GM10248 (cell line): ENCODE results near the gene WDFY4.

Experiments
- CTCF ChIA-PET: fragments of 300-600 bp; sonication (Branson Sonifier 250); formaldehyde crosslinking; extraction: SDS; loops from one replicate; lab custom pipeline; 2021; ENCODE audit warnings: antibody characterized with exemption; lab: Yijun Ruan, JAX
- POLR2A ChIA-PET: fragments of 350-650 bp; sonication (Branson Sonifier 250); formaldehyde crosslinking; extraction: SDS; loops from one replicate; lab custom pipeline; 2020; ENCODE audit warnings: antibody characterized with exemption; lab: Yijun Ruan, JAX
- DNase-seq: peaks from one replicate; pipeline ENCODE4 v3.0.0; 2012; ENCODE audit errors: extremely low spot score
- TF ChIP-seq, protein P1 (sequence below): IDR thresholded peaks from 2 replicates; pipeline ENCODE4 v1.5.1; 2012; ENCODE audit warnings: mild to moderate bottlenecking, low read depth; ENCODE audit errors: extremely low read depth, missing control alignments, control extremely low read depth

The WDFY4 gene

DNA sequence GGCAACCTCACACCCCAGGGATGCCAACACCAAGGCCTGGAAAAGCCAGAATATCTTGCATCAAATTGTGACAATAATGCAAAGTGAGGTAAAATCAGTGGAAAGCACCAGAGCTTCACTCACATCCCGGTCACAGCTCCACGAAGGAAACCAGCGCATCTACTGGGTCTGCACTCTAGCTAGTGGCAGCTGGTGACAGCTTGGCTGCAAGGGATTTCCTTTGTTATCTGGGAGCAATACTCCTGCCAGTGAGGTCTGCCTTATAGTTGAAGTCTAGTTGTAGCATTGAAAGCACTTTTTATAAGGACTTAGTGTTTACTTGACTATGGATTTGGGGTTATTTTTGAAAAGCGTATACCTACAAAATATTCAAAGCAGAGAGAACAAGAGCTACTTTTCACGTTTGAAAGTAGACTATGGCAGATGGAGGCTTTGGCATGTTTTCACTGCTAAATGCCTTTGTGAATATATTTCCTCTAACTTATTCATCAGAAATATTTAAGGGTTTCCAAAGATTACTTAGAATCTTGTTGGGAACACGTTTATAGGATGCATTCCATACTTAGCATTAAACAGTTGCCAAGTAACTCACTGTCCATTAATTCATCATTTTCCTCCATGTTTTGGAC is 26.1 kb downstream of the WDFY4 start:
- ChIA-PET CTCF (interaction anchor here (0.7 to 4.2 kb wide), 8 partner anchors 9 to 103 kb away, joined by 3 to 42 read pairs (median 5); no protein-coding TSS in a partner anchor), POLR2A (no interaction called here)
- TF ChIP-seq, protein P1, sequence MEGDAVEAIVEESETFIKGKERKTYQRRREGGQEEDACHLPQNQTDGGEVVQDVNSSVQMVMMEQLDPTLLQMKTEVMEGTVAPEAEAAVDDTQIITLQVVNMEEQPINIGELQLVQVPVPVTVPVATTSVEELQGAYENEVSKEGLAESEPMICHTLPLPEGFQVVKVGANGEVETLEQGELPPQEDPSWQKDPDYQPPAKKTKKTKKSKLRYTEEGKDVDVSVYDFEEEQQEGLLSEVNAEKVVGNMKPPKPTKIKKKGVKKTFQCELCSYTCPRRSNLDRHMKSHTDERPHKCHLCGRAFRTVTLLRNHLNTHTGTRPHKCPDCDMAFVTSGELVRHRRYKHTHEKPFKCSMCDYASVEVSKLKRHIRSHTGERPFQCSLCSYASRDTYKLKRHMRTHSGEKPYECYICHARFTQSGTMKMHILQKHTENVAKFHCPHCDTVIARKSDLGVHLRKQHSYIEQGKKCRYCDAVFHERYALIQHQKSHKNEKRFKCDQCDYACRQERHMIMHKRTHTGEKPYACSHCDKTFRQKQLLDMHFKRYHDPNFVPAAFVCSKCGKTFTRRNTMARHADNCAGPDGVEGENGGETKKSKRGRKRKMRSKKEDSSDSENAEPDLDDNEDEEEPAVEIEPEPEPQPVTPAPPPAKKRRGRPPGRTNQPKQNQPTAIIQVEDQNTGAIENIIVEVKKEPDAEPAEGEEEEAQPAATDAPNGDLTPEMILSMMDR, result no peak
- no peak for DNase-seq

- ChIA-PET POLR2A (no interaction called here), CTCF (interaction anchor here (1.1 to 4.2 kb wide), 5 partner anchors 10 to 55 kb away, joined by 3 to 42 read pairs (median 8); partner anchors contain the start of gene WDFY4)
- no peak for DNase-seq
- TF ChIP-seq, protein P1, result no peak
These were observed 27.2 kb downstream of the WDFY4 start for GRCh38 chr10:48711830-48712229.

- POLR2A ChIA-PET, result no interaction called here
These were observed 29.4 kb downstream of the WDFY4 start for GRCh38 chr10:48714088-48714487.

DNA sequence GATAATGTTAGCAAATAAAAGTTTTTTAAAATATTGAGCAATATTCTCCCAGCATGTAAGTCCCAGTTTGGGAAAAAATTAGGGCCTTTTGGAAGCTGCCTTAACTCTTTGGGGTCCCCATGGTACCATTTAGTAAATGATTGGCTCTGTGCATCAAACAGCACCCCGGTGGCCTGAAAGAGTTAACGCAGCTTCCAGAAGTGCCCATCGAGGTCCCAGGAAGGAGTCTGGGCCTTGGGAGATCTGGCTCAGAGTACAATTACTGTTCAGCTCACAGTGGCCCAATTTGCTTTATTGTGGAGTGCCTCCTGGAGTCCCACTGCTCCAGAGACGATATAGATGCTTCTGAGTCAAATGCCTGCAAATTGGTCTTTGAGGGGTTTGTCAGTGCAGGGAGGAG is 31.7 kb downstream of the WDFY4 start:
- POLR2A ChIA-PET, result no interaction called here
- no peak for DNase-seq
- TF ChIP-seq, protein P1, result peak; percentile 5
- CTCF ChIA-PET, result interaction anchor here (1.3 to 4.6 kb wide), 4 partner anchors 12 to 59 kb away, joined by 3 to 36 read pairs (median 6); no protein-coding TSS in a partner anchor

More at GRCh38 chr10:48714088-48714487, 29.4 kb downstream of the WDFY4 start:
- no peak for DNase-seq
- CTCF ChIA-PET, result interaction anchor here (0.8 to 4.6 kb wide), 5 partner anchors 9 to 57 kb away, joined by 3 to 36 read pairs (median 3); no protein-coding TSS in a partner anchor
- TF ChIP-seq, protein P1, result no peak

DNA sequence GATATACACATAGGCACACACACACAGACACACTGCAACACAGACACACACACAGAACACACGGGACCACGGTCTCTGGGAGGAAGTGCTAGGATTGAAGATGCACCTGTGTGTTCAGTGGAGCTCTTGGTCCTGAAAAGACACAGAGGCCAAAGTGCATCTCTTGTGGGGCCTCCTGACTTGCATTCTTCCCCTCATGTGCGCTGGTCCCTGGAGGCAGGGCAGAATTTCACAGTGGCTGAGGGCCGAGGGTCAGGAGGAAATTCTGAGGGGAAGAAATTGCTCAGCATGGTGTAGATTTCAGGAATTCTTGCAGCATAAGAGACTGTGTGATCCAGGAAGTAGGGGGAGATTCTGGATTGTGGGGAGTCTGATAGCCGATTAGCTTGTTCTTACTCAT is 35.9 kb downstream of the WDFY4 start:
- ChIA-PET POLR2A (no interaction called here), CTCF (interaction anchor here (1.2 kb wide), 1 partner anchor 64 kb away, joined by 5 read pairs; no protein-coding TSS in a partner anchor)
- TF ChIP-seq, protein P1, result no peak
- no peak for DNase-seq

- CTCF ChIA-PET, result interaction anchor here (0.8 to 1.4 kb wide), 5 partner anchors 9 to 64 kb away, joined by 3 read pairs; no protein-coding TSS in a partner anchor
- POLR2A ChIA-PET, result no interaction called here
These were observed 37.8 kb downstream of the WDFY4 start for GRCh38 chr10:48722153-48723145.

More at GRCh38 chr10:48722153-48723145, 37.8 kb downstream of the WDFY4 start:
- no peak for DNase-seq
- TF ChIP-seq, protein P1, result no peak
